HepG2 (cell line): ENCODE data around the gene CDC42BPG. TPM values are rescaled to one million over a fixed set of nuclear protein-coding genes. Genes with fewer than 3 reads are reported as not detected.

Experiments
- FLYWCH1 ChIP-seq: sonication (generic); formaldehyde crosslinking; IDR thresholded peaks from 2 replicates; pipeline ENCODE4 v1.8.1; 2023; ENCODE audit warnings: mild to moderate bottlenecking, missing genetic modification reagents
- GTF3A ChIP-seq: sonication (generic); formaldehyde crosslinking; conservative IDR thresholded peaks from 2 replicates; pipeline ENCODE4 v1.4.0; 2020; ENCODE audit warnings: mild to moderate bottlenecking, missing genetic modification reagents
- KAT8 ChIP-seq: IDR thresholded peaks from 2 replicates; pipeline ENCODE4 v1.6.1; 2016; ENCODE audit warnings: missing genetic modification reagents, missing compliant biosample characterization
- MIER3 ChIP-seq: IDR thresholded peaks from 2 replicates; pipeline ENCODE4 v1.6.1; 2016; ENCODE audit warnings: missing compliant biosample characterization, borderline replicate concordance
- MTA1 ChIP-seq: sonication (generic); formaldehyde crosslinking; IDR thresholded peaks from 2 replicates; pipeline ENCODE4 v1.4.0; 2020; ENCODE audit warnings: missing genetic modification reagents, mild to moderate bottlenecking, borderline replicate concordance
- PHF21A ChIP-seq: sonication (generic); formaldehyde crosslinking; IDR thresholded peaks from 2 replicates; pipeline ENCODE4 v1.5.0; 2020; ENCODE audit warnings: mild to moderate bottlenecking, missing genetic modification reagents
- ZFX ChIP-seq: sonication (generic); formaldehyde crosslinking; IDR thresholded peaks from 2 replicates; pipeline ENCODE4 v1.4.0; 2020; ENCODE audit warnings: mild to moderate bottlenecking, low read depth, missing genetic modification reagents, moderate library complexity
- ZNF782 ChIP-seq: sonication (generic); formaldehyde crosslinking; IDR thresholded peaks from 2 replicates; pipeline ENCODE4 v1.4.0; 2020; ENCODE audit warnings: missing genetic modification reagents, mild to moderate bottlenecking, borderline replicate concordance
- ZNF792 ChIP-seq: IDR thresholded peaks from 2 replicates; pipeline ENCODE4 v1.6.1; 2016
- polyA plus RNA-seq, 8 experiments: library from polyadenylated mRNA; depleted of rRNA in 3 of 8; stranded (reverse) in 7 of 8; unstranded in 1 of 8; fragments of >200 nt; fragmentation: Illumina TruSeq in 4 of 8; extraction: Trizol in 4 of 8; gene quantifications; 2 replicates each; pipeline versions ENCODE4 v1.2.1 to v1.2.3, GENCODE V29; 2011 to 2016; ENCODE audit warnings: low read depth in 4 of 8, missing spikeins in 1 of 8, mixed read lengths in 1 of 8; ENCODE audit not compliant: insufficient read depth in 1 of 8
- total RNA-seq, 5 experiments: library from RNA; depleted of rRNA; stranded (reverse); fragments of >200 nt; fragmentation: Illumina TruSeq; extraction: Trizol; gene quantifications; 2 replicates each; pipeline ENCODE4 v1.2.3, GENCODE V29; 2016; ENCODE audit warnings: low read depth in 1 of 5
- TF ChIP-seq, protein P1 (sequence below): sonication (generic); formaldehyde crosslinking; IDR thresholded peaks from one replicate; pipeline ENCODE4 v1.5.1; 2020; ENCODE audit warnings: mild to moderate bottlenecking, missing genetic modification reagents; ENCODE audit errors: not compliant biosample characterization
- TF ChIP-seq, protein P2 (sequence below): sonication (generic); formaldehyde crosslinking; IDR thresholded peaks from 2 replicates; pipeline ENCODE4 v1.5.1; 2020; ENCODE audit warnings: missing genetic modification reagents, mild to moderate bottlenecking, borderline replicate concordance
- TF ChIP-seq, protein P3 (sequence below): sonication (generic); formaldehyde crosslinking; IDR thresholded peaks from 2 replicates; pipeline ENCODE4 v1.4.0; 2020; ENCODE audit warnings: missing genetic modification reagents

The CDC42BPG gene
- total and polyA plus RNA-seq, 2 of the 13 experiments (the other 11 are each of a cell fraction or from before 2014, with no cell fraction given) = 0.55 to 1.4 TPM

DNA sequence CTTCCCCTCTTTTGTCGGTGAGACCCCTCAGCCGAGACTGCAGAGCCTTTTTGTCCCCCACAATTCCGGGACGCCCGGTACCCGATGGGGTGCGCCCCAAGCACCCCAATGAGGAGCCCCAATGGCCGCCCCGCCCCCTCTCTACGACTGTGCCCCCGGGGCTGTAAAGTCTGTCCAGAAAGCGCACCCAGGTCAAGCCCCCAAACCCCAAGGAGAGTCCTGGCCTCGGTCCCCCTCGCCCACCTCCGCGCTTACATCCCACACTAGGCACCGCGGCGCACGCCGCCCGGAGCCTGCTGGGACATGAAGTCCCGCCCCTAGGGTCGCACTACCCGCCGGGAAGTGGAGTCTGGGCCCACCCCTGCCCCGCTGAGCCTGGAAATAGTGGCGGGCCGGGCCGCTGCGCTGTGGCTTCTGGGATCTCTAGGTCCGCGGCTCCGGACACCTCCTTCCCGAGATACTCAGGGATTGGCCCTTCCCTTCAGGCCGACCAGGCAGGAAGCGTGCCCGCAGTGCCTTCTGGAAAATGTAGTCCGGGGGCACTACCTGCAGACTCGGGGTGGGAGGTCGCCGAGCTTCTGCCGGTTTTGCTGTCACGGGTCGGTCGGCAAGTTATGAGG, 34.1 kb downstream of the CDC42BPG start, which contains the start of gene MEN1 (continued):
- TF ChIP-seq, protein P1, sequence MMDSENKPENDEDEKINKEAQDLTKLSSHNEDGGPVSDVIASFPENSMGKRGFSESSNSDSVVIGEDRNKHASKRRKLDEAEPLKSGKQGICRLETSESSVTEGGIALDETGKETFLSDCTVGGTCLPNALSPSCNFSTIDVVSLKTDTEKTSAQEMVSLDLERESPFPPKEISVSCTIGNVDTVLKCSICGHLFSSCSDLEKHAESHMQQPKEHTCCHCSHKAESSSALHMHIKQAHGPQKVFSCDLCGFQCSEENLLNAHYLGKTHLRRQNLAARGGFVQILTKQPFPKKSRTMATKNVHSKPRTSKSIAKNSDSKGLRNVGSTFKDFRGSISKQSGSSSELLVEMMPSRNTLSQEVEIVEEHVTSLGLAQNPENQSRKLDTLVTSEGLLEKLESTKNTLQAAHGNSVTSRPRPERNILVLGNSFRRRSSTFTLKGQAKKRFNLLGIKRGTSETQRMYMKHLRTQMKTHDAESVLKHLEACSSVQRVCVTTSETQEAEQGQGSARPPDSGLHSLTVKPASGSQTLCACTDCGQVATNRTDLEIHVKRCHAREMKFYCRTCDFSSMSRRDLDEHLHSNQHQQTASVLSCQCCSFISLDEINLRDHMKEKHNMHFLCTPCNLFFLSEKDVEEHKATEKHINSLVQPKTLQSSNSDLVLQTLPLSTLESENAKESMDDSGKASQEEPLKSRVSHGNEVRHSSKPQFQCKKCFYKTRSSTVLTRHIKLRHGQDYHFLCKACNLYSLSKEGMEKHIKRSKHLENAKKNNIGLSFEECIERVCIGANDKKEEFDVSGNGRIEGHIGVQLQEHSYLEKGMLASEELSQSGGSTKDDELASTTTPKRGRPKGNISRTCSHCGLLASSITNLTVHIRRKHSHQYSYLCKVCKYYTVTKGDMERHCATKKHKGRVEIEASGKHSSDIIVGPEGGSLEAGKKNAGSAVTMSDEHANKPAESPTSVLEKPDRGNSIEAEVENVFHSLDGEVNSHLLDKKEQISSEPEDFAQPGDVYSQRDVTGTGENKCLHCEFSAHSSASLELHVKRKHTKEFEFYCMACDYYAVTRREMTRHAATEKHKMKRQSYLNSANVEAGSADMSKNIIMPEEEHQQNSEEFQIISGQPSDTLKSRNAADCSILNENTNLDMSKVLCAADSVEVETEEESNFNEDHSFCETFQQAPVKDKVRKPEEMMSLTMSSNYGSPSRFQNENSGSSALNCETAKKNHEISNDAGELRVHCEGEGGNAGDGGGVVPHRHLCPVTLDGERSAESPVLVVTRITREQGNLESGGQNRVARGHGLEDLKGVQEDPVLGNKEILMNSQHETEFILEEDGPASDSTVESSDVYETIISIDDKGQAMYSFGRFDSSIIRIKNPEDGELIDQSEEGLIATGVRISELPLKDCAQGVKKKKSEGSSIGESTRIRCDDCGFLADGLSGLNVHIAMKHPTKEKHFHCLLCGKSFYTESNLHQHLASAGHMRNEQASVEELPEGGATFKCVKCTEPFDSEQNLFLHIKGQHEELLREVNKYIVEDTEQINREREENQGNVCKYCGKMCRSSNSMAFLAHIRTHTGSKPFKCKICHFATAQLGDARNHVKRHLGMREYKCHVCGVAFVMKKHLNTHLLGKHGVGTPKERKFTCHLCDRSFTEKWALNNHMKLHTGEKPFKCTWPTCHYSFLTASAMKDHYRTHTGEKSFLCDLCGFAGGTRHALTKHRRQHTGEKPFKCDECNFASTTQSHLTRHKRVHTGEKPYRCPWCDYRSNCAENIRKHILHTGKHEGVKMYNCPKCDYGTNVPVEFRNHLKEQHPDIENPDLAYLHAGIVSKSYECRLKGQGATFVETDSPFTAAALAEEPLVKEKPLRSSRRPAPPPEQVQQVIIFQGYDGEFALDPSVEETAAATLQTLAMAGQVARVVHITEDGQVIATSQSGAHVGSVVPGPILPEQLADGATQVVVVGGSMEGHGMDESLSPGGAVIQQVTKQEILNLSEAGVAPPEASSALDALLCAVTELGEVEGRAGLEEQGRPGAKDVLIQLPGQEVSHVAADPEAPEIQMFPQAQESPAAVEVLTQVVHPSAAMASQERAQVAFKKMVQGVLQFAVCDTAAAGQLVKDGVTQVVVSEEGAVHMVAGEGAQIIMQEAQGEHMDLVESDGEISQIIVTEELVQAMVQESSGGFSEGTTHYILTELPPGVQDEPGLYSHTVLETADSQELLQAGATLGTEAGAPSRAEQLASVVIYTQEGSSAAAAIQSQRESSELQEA (CRISPR knock-in tag) = peak; percentile 47
- TF ChIP-seq ZFX (CRISPR knock-in tag) (peak; percentile 97), FLYWCH1 (no peak), PHF21A (peak; percentile 97), ZNF792 (peak; percentile 36; the same call in 1 of the 2 replicates), MTA1 (CRISPR knock-in tag) (0 out of 2 replicates have a peak, but pooled peaks have one; percentile 20), GTF3A (CRISPR knock-in tag) (0 out of 2 replicates have a peak, but pooled peaks have one; percentile 55), MIER3 (CRISPR knock-in tag) (peak; percentile 90), KAT8 (peak; percentile 85), ZNF782 (CRISPR knock-in tag) (no peak; the same call in 1 of the 2 replicates)
- TF ChIP-seq, protein P2, sequence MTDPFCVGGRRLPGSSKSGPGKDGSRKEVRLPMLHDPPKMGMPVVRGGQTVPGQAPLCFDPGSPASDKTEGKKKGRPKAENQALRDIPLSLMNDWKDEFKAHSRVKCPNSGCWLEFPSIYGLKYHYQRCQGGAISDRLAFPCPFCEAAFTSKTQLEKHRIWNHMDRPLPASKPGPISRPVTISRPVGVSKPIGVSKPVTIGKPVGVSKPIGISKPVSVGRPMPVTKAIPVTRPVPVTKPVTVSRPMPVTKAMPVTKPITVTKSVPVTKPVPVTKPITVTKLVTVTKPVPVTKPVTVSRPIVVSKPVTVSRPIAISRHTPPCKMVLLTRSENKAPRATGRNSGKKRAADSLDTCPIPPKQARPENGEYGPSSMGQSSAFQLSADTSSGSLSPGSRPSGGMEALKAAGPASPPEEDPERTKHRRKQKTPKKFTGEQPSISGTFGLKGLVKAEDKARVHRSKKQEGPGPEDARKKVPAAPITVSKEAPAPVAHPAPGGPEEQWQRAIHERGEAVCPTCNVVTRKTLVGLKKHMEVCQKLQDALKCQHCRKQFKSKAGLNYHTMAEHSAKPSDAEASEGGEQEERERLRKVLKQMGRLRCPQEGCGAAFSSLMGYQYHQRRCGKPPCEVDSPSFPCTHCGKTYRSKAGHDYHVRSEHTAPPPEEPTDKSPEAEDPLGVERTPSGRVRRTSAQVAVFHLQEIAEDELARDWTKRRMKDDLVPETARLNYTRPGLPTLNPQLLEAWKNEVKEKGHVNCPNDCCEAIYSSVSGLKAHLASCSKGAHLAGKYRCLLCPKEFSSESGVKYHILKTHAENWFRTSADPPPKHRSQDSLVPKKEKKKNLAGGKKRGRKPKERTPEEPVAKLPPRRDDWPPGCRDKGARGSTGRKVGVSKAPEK (CRISPR knock-in tag) = no peak
- TF ChIP-seq, protein P3, sequence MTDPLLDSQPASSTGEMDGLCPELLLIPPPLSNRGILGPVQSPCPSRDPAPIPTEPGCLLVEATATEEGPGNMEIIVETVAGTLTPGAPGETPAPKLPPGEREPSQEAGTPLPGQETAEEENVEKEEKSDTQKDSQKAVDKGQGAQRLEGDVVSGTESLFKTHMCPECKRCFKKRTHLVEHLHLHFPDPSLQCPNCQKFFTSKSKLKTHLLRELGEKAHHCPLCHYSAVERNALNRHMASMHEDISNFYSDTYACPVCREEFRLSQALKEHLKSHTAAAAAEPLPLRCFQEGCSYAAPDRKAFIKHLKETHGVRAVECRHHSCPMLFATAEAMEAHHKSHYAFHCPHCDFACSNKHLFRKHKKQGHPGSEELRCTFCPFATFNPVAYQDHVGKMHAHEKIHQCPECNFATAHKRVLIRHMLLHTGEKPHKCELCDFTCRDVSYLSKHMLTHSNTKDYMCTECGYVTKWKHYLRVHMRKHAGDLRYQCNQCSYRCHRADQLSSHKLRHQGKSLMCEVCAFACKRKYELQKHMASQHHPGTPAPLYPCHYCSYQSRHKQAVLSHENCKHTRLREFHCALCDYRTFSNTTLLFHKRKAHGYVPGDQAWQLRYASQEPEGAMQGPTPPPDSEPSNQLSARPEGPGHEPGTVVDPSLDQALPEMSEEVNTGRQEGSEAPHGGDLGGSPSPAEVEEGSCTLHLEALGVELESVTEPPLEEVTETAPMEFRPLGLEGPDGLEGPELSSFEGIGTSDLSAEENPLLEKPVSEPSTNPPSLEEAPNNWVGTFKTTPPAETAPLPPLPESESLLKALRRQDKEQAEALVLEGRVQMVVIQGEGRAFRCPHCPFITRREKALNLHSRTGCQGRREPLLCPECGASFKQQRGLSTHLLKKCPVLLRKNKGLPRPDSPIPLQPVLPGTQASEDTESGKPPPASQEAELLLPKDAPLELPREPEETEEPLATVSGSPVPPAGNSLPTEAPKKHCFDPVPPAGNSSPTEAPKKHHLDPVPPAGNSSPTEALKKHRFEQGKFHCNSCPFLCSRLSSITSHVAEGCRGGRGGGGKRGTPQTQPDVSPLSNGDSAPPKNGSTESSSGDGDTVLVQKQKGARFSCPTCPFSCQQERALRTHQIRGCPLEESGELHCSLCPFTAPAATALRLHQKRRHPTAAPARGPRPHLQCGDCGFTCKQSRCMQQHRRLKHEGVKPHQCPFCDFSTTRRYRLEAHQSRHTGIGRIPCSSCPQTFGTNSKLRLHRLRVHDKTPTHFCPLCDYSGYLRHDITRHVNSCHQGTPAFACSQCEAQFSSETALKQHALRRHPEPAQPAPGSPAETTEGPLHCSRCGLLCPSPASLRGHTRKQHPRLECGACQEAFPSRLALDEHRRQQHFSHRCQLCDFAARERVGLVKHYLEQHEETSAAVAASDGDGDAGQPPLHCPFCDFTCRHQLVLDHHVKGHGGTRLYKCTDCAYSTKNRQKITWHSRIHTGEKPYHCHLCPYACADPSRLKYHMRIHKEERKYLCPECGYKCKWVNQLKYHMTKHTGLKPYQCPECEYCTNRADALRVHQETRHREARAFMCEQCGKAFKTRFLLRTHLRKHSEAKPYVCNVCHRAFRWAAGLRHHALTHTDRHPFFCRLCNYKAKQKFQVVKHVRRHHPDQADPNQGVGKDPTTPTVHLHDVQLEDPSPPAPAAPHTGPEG (CRISPR knock-in tag) = 0 out of 2 replicates have a peak, but pooled peaks have one; percentile 66
